NOMO-1 treated with DMSO at 0.1 percent for 48 hours (cell line): Measurements from ENCODE around the gene ERBB4.

Source experiments
- DNase-seq: peaks from one replicate; lab custom pipeline; 2025; ENCODE audit not compliant: unreplicated experiment; lab: John Stamatoyannopoulos, UW

The ERBB4 gene

DNA sequence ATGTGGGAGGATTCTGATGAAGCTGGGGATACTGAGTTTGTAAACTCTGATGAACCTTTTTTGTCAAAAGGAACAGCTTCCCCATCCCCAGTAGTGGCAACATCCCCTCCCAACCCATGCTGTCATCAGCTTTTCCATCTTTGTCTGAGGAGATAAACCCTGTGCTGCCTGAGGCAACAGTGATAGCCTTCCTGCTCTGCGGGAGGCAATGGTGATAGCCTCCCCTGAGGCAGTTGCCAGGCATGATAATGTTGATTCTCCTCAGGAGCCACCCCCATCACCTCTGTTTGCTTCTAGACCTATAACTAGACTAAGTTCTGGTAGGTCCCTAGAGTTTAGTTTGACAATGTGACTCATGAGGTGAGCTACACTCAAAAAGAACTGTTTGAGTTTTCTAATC, 97.5 kb downstream of the ERBB4 start:
- DNase-seq = no peak

DNA sequence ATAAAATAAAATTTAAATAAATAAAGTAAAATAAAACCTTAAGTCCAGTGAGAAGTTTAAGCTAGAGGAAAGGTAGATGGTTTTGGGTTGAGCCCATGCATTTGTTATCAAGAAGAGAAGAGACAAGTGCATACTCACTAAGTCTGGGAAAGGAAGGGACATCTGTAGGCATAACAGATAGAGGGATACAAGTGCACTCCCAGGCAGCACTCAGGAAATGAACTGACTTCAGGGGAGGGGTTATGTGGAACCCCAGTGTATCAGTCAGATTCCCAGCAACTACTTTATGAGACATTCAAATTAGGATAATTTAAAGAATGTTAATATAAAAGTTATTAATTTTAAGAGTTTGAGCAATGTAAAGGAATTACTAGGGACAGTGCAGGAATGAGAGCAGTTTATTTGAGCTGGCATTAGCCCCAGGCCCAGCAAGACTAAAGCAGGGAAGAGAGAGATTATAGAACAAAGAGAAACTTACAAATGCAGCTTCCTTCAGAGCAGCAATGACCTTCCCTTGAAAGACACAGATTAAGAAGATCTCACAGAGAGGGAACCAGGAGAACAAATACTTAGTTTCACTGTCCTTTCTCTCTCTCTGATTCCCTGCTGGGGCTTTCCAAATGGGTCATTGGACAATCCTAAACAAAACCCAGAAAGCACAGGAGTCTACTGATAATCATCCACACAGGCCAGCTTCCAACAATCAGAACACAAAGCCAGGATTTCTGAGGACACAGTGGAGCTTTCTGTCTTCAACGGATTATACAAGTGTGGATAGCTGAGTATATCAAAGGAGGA, 109.7 kb downstream of the ERBB4 start:
- no peak for DNase-seq

DNA sequence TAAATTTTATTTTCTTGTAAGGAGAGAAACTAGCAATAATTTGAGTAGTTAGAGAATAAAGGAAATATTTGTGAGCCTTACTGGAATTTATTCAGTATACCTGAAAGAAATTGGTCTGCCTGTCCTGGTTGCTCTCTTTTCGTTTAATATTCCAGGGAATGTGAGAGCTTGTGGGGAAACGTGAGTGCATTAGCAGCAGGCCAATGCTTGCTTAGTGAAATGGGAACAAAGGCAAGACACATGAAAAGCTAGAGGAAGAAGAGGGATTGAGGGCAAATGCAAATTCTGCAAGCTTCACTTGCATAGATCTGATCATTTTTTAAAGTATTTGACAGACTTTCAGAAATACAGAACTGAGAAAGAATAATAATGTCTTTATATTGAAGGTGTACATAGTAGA, 111.0 kb downstream of the ERBB4 start:
- no peak for DNase-seq

DNA sequence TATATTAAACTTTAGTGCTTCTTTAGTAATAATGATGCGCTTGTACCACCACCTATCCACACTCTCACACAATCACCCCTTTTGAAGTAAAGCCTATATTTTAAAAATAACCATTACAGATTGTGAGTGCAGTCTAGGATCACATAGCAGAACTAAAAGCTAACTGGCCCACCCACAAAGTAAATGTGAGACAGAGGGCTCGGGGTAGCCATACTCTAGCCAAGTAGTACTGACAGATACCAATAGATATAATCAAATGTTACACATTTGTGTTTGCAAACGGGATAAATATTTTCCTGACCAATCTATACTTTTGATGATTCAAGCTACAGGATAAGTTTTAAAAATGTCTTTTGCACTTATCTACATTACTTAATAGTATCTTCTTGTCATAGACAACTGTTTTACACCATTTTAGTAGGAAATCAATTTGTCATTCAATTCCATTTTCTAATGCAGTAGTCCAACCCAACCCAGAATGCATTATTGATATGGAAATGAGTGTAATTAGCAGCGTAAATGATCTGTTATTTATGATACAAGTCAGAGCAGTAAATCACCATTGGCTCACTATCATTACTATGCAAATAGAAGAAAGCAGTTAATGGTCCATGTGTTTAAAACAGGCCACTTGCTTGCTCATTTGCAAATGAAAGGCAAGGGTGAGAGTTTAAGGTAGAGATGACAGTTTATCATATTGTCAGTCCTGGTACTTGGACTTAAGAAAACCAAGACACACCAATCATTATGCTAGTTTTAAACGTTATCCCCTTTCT, 111.8 kb downstream of the ERBB4 start:
- no peak for DNase-seq

GRCh38 chr2:212424082-212424481, 114.5 kb downstream of the ERBB4 start:
- DNase-seq = no peak

GRCh38 chr2:212423089-212423488, 115.5 kb downstream of the ERBB4 start:
- no peak for DNase-seq

DNA sequence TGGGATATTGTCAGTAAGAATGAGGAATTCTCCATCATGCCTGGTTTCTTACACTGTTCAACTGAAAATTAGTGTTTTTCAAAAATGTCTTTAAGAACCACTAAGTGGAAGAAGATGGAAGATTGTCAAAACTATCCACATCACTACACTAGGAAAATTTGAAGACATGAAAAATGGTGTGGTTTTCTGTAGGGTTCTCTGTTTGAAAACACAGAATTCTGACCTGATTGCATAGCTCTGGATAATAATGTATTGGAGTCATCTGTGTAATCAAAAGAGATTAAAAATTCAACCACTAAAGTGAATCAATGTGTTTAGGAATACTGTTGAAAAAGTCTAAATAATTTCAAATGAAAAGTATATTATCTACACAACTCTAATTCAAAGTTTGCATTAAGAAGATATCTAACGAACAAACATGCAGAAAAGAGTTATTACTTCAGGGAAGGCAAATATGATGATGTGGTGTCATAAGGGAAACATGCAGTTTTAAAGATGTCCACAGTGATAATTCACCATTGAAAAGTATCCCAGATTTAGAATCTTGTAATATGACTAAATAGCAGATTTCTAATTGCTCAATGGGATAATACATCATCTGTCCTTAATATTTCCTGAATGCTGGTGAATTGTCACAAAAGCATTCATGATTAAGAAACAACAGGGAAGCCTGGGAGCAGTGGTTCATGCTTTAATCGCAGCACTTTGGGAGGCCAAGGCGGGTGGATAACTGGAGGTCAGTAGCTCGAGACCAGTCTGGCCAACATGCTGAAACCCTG, 116.9 kb downstream of the ERBB4 start:
- DNase-seq = no peak

- DNase-seq = no peak
Measured at GRCh38 chr2:212416086-212416485, 122.5 kb downstream of the ERBB4 start.

- no peak for DNase-seq
Measured at GRCh38 chr2:212414767-212415211, 123.8 kb downstream of the ERBB4 start.

DNA sequence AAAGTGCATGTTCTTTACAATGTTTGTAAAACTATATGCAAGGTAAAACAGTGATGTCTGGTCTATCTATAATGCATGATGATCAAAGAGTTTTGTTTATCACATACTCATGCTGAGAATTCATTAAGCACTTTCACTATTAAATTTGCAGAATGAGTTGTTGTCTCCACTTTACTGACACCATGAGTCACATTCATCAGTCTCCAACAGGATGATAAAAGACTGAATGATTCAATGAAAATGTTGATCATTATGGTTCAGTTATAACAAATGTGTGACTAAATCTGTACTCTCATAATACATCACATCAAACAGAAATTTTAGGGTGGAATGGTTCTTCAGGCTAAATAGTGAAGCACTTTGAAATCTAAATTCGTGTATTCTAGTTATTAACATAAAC, 129.0 kb downstream of the ERBB4 start:
- no peak for DNase-seq

- DNase-seq = no peak
Measured at GRCh38 chr2:212408524-212408923, 130.1 kb downstream of the ERBB4 start.

- DNase-seq = no peak
Measured at GRCh38 chr2:212406716-212407115, 131.9 kb downstream of the ERBB4 start.

- no peak for DNase-seq
Measured at GRCh38 chr2:212402316-212402715, 136.3 kb downstream of the ERBB4 start.

- DNase-seq = no peak
Measured at GRCh38 chr2:212398316-212398715, 140.3 kb downstream of the ERBB4 start.

DNA sequence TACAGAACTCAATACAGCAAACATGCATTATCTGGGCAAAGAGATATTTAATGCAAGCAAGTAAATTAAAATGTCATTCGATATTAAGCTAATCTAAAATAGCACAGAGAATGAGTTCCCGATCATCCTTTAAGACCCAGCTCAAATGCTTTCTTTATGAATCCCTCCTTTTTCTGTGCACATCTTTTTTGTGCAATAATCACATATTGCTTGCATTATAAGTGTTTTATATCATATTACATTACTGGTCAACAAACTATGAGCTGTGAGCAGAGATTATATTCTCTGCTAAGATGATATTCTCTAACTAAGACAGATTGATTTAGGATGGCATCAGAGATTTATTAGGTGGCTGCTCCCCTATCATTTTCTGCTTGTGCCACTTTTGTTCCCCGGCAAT, 146.1 kb downstream of the ERBB4 start:
- no peak for DNase-seq

DNA sequence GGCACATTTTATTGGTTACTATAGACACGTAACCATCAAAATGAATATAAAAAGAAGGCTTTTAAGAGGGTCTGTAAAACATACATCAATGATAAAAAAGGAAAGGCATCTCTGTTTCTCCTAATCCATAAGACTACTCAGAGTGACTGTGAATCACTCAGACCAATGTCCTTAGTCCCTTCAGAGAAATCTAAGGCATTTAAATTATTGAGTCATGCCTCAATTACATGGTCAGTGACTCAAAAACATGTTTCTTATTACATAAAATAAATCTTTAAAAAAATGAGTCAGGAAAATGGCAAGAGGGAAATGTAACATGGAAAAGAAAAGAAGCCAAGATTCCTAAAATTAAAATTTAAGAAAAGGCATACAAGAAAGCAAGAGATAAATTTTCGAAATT, 146.6 kb downstream of the ERBB4 start:
- DNase-seq = no peak

DNA sequence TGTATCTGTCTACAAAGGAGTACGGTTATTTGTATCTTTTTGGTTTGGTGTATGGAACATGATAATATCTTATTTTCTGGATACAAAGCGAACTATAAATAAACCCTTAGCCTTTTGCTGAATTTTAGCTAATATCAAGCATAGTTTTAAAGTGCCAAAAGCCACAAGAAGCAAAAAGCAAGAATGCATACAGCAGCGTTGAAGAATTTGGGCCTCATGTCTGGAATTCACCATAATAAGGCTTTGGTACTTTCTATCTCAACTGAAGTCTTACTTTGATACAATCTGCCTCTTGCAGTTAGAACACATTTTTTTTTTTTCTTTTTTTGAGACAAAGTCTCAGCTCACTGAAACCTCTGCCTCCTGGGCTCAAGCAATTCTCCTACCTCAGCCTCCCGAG, 151.5 kb downstream of the ERBB4 start:
- DNase-seq = no peak

DNA sequence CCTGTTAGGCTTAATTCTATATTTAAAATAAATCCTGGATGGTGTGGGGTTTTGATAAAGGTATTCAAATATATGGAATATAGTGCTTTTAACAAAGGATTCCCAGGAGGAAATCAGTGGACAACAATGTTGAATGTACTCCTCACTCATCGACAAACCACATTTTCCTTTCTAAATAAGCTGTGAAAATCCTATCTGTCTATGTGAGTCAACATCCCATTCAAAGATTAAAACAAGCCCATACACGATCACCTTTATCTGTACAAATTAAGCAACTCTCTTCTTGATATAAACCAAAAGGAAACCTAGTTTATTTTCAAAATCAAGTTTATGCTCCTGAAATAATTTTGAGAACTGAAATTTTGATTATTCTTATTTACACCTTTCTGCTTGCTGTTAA, 153.4 kb downstream of the ERBB4 start:
- DNase-seq = no peak

- no peak for DNase-seq
Measured at GRCh38 chr2:212384027-212384426, 154.6 kb downstream of the ERBB4 start.

GRCh38 chr2:212381428-212382102, 157.0 kb downstream of the ERBB4 start:
- DNase-seq = no peak

DNA sequence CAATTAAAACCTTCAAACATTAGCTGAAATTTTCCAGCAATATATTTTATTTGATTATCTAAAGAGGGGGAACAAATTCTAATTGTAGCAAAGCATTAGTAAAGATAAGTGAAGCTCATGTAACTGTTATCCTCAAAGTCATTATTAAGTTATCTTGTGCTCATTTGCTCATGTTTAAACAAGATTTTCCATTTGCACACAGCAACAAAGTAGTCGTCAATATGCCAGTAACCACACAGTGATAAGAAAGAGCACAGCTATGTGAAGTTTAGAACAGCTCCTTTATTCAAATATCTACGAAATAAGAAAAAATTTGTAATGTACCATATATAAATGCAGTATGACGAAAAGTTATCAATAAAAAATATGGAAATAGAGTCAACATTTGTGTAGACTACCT, 159.5 kb downstream of the ERBB4 start:
- no peak for DNase-seq
